Renal cortical epithelial cell (primary cell): Measurements from ENCODE around the gene NT5C1A. TPM values are rescaled to one million over a fixed set of nuclear protein-coding genes. Genes with fewer than 3 reads are reported as not detected.

Source experiments
- DNase-seq: peaks from one replicate; pipeline ENCODE4 v3.0.0-alpha.2; 2011; ENCODE audit warnings: low read depth
- total RNA-seq: library from RNA; depleted of rRNA; stranded (reverse); fragments of >200 nt; gene quantifications from 2 replicates; pipeline ENCODE4 v1.2.3, GENCODE V29; 2014

Gene NT5C1A
- total RNA-seq, 1 donor from 2014 or later = 0.94 TPM

DNA sequence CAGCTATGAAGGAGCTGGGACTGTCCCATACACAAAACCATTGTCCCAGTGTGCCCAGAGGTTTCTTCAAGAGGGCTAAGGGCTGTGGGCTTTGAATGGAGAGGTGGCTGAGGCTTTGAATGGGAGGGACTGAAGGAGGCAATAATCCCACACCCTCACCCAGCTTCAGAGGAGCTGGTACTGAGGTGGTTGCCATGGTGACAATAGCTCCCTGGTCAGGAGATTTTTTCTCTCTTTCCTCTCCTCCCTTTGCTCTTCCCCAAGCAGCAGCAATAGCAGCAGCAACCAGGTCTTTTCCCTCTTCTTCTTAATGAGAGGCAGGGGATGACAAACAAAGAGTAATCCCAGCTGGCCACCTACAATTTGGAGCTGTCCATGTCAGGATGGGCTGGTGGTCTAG lies 17.7 kb upstream of the NT5C1A start:
- no peak for DNase-seq

GRCh38 chr1:39689214-39689613 lies 17.3 kb upstream of the NT5C1A start:
- no peak for DNase-seq

DNA sequence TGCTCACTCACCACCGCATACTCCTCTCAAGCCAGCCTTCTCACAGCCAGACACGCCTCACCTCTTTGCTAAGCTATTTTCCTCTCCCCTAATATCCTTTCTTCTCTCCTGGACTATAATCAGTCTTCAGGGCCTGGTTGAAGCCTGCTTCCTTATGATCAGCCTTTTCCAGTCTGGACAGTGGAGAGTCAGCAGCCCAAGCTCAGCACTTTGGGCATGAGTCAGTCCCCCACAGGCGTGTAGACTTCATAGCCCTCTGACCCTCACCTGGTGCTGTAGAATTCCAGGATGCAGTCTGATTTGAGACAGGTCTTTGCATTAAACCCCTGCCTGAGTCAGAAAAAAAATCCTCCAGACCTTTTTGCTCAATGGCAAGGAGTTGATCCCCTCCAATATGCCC lies 16.8 kb upstream of the NT5C1A start:
- peak; percentile 70 for DNase-seq

GRCh38 chr1:39687243-39687642 lies 15.3 kb upstream of the NT5C1A start:
- no peak for DNase-seq

GRCh38 chr1:39685071-39685470 lies 13.2 kb upstream of the NT5C1A start:
- no peak for DNase-seq

DNA sequence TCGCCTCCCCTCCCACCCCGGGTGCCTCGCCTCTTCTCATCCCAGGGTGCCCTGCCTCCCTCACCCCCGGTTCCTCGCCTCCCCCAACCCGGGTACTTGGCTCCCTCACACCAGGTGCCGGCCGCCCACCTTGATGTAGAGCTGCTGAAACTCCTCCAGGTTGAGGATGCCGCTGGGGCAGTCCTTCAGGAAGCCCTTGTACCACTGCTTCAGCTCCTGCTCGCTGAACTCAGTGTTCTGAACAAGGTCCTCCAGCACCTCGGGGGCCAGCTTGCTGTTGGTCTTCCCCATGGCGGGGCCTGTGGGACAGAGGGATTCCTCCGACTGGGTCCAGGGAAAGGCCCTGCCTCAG lies 12.4 kb upstream of the NT5C1A start:
- DNase-seq = no peak

- DNase-seq = no peak
Measured at GRCh38 chr1:39683591-39684312, 11.8 kb upstream of the NT5C1A start.

DNA sequence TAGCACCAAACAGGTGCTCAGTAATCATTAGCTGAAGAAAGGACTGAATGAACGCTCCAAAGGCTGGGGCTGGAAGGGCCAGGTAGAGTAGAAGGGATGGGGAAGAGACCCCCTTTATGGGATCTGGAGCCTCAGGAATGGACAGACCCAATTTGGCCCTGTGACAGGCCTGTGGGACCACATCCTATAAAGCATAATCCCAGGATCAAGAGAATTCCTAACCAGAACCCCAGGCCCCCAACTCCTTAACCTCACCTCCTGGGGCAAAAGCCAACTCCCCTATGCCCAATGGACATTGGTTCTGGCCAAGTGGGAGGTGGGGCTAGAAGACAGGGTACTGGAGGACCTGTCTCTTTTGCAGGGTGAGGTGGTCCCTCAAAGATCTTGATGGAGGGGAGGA lies 10.1 kb upstream of the NT5C1A start:
- DNase-seq = no peak

DNA sequence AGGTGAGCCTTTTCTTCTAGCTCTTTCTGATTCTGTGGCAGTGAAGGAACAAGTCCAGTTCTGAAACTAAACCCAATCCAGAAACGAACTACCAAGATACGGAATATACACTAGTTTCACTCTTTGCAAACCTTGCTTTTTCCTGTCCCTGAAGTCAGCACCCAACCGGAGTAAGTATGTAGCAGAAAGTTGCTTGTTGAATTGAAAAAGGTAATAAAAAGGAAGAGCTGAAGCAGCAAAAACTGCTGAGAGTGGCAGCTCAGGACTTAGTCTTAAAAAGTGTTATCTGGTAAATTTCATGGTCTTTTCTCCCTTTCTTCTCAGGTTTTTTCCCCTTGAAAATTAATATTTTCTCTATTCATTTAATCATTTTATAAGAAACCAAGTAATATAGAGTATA lies 9.4 kb upstream of the NT5C1A start:
- DNase-seq = no peak

GRCh38 chr1:39680751-39681150 lies 8.8 kb upstream of the NT5C1A start:
- no peak for DNase-seq

- DNase-seq = no peak
Measured at GRCh38 chr1:39679821-39680220, 7.9 kb upstream of the NT5C1A start.

GRCh38 chr1:39678889-39679288 lies 7.0 kb upstream of the NT5C1A start:
- no peak for DNase-seq

- DNase-seq = no peak
Measured at GRCh38 chr1:39677645-39678044, 5.7 kb upstream of the NT5C1A start.

DNA sequence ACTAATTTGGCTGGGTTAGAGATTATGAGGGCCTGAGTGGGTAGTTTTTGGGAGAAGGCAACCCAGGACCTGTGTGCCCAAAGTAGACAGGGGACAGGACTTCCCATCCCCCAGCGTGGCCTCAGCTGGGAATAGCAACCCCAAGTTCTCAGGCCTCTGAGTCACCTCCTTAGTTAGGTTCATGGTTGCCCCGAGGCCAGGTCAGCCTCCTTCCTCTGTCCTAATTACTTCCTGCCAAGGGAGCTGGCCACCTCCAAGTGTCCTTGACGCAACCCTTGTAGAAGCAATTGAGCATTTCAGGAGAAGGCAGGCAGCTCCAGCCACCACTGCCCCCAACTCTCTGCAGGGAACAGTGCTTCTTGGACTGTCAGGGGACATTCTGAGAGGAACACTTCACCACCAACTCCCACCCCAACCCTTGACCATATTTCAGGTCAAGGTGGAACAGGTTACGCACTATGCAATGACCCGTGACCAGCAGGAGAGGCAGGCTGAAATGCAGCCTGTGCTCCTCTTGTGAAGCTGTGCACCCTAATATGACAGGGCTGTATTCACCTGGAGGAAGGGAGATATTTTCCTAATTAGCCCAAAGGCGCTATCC lies 5.1 kb upstream of the NT5C1A start:
- peak; percentile 76 for DNase-seq

GRCh38 chr1:39675220-39675619 lies 3.3 kb upstream of the NT5C1A start:
- DNase-seq = peak; percentile 80

DNA sequence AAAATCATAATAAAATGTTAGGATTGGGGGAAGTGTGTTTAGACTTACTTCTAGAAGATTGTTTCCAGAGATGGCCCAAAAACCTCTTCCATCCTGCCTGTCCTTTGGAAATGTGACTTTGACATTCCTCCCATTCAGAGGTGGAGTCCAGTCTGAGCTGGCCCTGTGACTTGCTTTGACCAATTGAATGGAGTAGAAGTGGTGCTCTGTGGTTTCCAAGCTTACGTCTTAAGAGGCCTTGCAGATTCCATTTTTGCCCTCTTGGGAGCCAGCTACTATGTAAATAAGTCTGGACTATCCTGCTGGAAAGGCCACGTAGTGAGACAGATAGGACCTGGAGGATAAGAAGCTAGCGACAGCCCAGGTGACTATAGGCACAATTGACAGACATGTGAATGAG lies 1.3 kb upstream of the NT5C1A start:
- no peak for DNase-seq

- DNase-seq = no peak
Measured at GRCh38 chr1:39672551-39672947, 642 bp upstream of the NT5C1A start.

- no peak for DNase-seq
Measured at GRCh38 chr1:39671433-39671792, 494 bp downstream of the NT5C1A start.

DNA sequence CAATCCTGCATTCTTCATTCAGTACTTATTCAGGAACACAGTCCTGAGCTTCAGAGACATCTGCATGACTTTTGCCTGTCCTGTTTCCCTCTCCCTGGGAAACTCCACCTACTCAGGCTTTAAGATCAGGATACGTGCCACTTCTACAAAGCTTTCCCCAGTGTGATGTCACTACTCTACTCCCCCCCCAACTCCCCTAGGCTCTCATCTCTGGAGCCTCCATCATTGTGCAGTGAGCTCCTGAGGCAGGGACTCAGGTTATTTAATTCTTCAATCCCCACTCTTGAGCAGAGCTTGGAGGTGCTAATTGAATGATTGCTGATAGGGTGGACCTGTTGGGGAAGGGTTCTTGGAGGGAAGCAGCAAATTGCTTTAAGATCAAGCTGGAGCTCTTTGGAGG lies 1.2 kb downstream of the NT5C1A start:
- DNase-seq = no peak

DNA sequence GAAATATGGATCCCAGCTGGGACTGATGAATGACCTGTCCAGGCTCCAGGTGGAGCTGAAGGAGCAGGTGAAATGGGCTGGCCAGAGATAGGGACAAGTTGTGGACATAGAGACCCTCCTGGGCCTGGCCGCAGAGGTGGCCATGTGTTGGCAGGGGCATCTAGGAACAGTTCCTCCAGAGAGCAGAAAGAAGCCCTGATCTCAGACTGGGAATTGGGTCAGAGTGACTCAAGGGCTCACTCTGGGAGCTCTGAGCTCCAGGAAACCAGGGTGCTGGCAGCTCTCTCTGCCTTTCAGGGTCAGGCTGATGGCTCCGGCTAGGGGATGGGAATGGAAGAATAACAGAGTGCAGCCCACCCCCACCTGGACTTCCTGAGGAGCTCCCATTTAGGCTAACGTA lies 3.0 kb downstream of the NT5C1A start:
- DNase-seq = no peak

DNA sequence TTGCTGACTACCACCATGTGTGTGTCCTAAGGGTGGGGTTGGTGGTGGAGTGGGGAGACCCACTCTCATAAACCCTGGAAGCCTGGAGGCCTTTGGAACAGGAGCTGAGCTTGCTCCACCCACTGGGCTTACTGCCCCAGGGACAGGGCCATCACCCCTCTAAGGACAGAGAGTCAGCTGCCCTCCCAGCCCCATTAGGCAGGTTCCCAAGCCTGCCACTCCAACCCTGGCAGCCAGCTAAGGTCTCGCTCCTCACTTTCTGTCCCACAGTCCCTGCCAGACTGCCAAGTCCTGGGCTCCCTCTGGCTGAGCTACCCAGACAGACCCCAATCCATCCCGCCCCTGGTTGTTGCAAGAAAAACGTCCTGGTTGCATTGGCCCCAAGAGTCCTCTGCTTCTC lies 3.8 kb downstream of the NT5C1A start:
- DNase-seq = no peak

- DNase-seq = no peak
Measured at GRCh38 chr1:39666772-39667171, 5.1 kb downstream of the NT5C1A start.

- DNase-seq = no peak
Measured at GRCh38 chr1:39663559-39663958, 8.3 kb downstream of the NT5C1A start.

GRCh38 chr1:39662861-39663260 lies 9.0 kb downstream of the NT5C1A start:
- no peak for DNase-seq
